GM18951 (cell line): ENCODE data around the gene CEL.

Experiments
- POLR2A ChIP-seq: IDR thresholded peaks from 4 replicates; pipeline ENCODE4 v1.6.1; 2011; ENCODE audit warnings: mild to moderate bottlenecking; ENCODE audit not compliant: insufficient read length, insufficient read depth; ENCODE audit errors: extremely low read depth
- in situ Hi-C: fragments of 300-500 bp; cut with MboI; formaldehyde crosslinking; loops from one replicate; pipeline ENCODE4 v1.12.0; 2022; ENCODE audit warnings: low sequenced_read_pairs, mixed read lengths, inconsistent platforms; ENCODE audit not compliant: unreplicated experiment

Gene CEL

GRCh38 chr9:133113163-133113948 lies 51.6 kb downstream of the CEL start:
- no peak for TF ChIP-seq POLR2A

GRCh38 chr9:133113949-133114885 lies 52.4 kb downstream of the CEL start:
- in situ Hi-C loops: no loop called here
- TF ChIP-seq POLR2A: peak; percentile 12

More at GRCh38 chr9:133113163-133113948, 51.6 kb downstream of the CEL start:
- in situ Hi-C loops: no loop called here

DNA sequence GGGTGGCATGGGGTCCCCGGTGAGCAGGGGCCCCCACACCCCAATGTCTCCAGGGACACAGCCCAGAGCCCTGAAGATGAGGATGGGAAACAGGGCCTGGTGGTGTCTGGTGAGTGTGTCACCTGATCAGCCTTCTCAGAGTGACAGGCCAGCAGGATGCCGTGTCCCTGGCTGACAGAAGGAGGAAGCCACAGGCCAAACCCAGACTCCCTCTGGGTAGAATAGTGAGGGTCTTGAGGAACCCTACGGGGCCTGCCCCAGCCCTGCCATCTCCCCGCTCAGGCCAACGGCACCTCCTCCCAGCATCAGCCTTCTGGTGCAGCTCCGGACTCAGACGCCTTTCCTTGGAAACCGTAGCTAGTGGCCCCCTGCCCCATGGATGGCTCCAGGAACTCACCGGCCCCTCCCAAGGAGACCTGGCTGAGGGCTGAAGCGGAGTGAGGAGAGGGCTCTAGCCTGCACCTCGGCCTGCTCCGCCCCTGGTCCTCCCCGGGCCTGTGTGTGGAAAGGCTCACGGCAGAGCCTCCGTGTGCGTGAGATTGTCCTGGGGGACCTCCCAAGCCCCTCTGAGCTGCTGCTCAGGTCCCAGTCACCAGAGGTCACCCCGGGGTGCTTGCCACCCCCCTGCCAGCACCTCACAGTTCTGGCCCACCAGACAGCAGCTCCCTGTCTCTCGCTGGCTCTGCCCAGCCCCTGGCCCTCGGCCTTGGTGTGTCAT lies 53.3 kb downstream of the CEL start:
- in situ Hi-C loops: no loop called here
- TF ChIP-seq POLR2A: no peak

- TF ChIP-seq POLR2A: peak; percentile 87
- in situ Hi-C loops: no loop called here
Observed at GRCh38 chr9:133115604-133116345, 54.0 kb downstream of the CEL start.

- in situ Hi-C loops: no loop called here
Observed at GRCh38 chr9:133116346-133117231, 54.8 kb downstream of the CEL start.

DNA sequence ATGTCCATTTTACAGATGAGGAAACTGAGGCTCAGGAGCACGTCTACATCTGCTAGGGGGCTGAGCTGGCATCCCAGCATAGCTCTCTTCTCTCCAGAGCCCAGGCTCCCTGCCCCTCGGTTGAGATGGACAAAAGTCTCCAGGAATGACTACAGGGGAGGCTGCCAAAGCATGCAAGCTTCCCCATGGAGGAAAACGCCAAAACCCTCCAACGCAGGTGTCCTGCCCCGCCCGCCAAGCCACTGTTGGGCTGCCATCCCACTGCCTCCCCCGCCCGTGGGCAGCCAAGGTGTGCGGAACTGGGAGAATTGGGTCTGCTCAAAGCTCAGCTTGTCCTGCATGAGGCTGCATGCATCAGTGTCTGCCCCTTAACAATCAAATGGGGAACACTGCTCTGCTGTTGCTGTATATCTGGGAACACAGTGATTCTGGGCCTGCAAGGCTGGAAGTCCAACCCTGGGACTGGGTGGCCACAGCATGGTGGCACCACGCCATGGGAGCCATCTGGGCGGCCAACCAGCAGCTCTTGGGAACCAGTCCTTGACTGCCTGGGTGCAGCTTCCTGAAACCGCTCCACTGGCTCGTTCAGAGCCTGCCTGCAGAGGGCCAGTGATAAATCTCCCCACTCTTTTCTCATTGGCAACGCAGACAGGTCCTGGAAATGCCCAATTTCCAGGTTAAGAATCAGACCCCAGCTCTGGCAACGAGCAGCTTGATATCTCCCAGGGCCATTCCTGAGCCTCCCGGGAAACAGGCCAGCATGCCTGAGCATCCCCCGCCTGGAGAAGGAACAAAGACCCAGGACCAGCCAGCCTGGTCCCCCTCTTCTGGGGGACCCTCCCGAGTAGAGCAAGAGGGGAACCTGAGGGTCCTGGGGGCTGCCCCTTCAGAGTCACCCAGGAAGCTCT lies 55.7 kb downstream of the CEL start:
- in situ Hi-C loops: no loop called here
- TF ChIP-seq POLR2A: no peak

More at GRCh38 chr9:133116346-133117231, 54.8 kb downstream of the CEL start:
- TF ChIP-seq POLR2A: no peak

GRCh38 chr9:133118179-133118520 lies 56.4 kb downstream of the CEL start:
- TF ChIP-seq POLR2A: no peak
- in situ Hi-C loops: no loop called here

- TF ChIP-seq POLR2A: no peak
- in situ Hi-C loops: no loop called here
Observed at GRCh38 chr9:133118568-133118967, 56.8 kb downstream of the CEL start.

DNA sequence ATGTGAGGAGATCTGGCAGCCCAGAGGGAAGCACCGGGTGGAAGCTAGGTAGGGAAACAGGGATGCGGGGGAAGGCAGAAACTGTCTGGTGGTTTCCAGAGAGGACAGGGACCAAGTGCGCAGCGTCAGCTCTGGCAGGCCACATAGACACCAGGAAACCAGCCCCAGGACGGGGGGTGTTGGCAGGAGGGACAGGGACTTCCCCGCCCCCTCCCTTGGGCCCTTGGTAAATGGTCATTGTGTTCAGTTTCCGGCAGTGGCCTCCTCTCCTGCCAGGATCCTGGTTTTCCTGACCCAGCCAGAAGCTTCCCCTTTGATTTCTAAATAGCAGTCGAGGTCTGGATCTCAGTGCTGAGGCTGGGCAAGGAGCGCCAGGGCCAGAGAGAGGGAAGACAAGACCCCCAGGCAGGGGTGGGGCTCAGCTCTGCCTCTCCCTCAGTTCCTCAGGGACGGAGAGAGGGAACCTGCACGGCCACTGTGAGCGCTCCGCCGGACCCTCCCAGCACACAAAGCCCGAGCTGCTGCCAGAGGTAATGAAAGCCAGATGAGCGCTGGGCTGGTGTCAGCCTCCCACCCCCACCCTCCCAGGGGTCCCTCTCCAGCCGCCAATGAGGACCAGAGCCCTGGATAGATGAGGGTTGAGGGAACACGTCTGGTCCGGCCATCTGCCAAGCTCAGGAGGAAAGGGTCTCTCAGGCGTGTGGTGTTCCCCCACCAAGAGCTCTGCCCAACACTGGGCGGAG lies 57.5 kb downstream of the CEL start:
- in situ Hi-C loops: no loop called here
- TF ChIP-seq POLR2A: no peak

GRCh38 chr9:133119846-133120500 lies 58.2 kb downstream of the CEL start:
- TF ChIP-seq POLR2A: no peak
- in situ Hi-C loops: no loop called here
